Measurements from ENCODE around the gene ZNF792. TPM values are rescaled to one million over a fixed set of nuclear protein-coding genes. Genes with fewer than 3 reads are reported as not detected.
A peak's percentile ranks its signal among the peaks of the same experiment; 100 is the strongest.
"Not testable (repeated sequence)": the region's sequence is repeated elsewhere in the genome, so short reads cannot be mapped to it uniquely, and the experiment has no call there.

The ZNF792 gene
- total RNA-seq, 3 donors from 2014 or later (not counting 1 experiment from before 2014, with no cell fraction given), result 11.9 to 19.6 (median 16.2) TPM

DNA sequence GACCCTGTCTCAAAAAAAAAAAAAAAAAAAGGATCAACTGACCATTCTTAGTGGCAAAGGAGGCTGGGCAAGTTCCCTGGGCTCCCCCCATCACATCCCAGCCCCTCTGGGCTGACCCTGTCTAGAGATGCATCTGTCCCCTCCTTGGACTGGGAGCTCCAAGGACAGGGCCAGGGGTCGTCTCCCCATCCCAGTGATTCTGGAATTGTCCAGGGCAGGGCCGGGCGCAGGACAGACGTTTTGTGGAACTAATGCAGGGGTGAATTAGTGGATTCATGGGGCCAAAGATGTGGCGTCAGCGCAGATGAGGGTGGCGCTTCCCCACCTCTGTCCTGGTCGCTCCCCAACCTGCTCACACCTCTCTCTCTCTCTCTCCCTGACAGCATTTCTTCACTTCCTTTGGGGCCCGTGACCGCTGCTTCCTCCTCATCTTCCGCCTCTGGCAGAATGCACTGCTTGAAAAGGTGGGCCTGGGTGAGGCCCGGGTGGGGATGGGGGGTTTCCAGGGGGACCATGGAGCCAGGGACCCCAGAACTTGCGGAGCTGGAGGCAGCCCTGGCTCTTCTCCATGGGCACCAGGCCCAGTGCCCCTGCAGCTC is 47.2 kb upstream of the ZNF792 start:
- Mint-ChIP-seq H3K36me3 (no peaks in the 10 kb centered on the region), H3K27ac (peak overlapping the region; percentile 86 to 98)
- DNase-seq, result peak; percentile 35 to 72

DNA sequence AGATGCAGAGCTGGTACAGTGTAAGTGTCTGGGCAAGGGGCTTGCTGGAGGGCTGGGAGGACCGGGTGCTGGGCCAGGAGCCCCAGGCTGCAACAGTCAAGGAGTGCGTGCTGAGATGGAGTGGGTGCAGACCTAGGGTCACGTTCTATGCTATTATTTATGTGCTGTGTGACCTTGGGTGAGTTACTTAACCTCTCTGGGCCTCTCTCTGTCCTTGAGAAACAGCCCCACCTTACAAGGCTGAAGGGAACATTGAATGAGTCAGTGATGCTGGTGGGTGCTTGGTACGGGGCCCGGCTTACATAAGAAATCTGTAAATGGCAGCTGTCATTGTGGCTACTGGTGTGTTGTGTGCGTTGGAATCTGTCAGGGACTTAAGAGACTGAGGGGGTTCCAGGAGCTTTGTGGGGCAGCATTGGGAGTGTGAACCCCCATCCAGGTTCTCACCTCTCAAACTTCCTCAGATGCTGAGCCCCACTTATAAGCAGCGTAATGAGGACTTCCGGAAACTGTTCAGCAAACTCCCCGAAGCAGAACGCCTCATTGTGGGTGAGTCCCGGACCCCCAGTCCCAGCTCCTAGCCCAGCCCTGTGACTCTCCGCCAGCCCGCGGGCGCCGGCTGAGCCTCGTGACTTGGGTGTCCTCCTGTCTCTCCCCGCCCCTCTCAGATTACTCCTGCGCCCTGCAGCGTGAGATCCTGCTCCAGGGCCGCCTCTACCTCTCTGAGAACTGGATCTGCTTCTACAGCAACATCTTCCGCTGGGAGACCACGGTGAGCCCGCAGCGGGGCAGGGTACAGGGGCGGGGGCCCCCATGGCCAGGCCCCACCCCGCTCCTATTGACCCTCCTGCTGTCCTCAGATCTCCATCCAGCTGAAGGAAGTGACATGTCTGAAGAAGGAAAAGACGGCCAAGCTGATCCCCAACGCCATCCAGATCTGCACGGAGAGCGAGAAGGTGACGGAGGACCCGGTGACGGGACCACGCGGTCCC is 45.7 kb upstream of the ZNF792 start:
- TF ChIP-seq, protein P1, sequence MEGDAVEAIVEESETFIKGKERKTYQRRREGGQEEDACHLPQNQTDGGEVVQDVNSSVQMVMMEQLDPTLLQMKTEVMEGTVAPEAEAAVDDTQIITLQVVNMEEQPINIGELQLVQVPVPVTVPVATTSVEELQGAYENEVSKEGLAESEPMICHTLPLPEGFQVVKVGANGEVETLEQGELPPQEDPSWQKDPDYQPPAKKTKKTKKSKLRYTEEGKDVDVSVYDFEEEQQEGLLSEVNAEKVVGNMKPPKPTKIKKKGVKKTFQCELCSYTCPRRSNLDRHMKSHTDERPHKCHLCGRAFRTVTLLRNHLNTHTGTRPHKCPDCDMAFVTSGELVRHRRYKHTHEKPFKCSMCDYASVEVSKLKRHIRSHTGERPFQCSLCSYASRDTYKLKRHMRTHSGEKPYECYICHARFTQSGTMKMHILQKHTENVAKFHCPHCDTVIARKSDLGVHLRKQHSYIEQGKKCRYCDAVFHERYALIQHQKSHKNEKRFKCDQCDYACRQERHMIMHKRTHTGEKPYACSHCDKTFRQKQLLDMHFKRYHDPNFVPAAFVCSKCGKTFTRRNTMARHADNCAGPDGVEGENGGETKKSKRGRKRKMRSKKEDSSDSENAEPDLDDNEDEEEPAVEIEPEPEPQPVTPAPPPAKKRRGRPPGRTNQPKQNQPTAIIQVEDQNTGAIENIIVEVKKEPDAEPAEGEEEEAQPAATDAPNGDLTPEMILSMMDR (IDR thresholded peaks at IDR 0.05), result no peak
- Mint-ChIP-seq H3K36me3 (no peaks in the 10 kb centered on the region), H3K27ac (peak overlapping the region in 1 of 2 donors; percentile 98), H3K27me3 (ENCODE audit: low read depth in 2 of 2) (no peaks in the 10 kb centered on the region), H3K9me3 (no peaks in the 10 kb centered on the region), H3K4me3 (peak overlapping the region; percentile 35), H3K4me1 (peaks cover 43 to 57% of the 10 kb centered on the region in 2 donors)
- no peaks in the 10 kb centered on the region for H3K27me3 ChIP-seq (ENCODE audit: control insufficient read depth, insufficient read depth, low read length)
- no peaks in the 10 kb centered on the region for H3K9me3 ChIP-seq (ENCODE audit: control insufficient read depth, insufficient read depth, low read length)
- H3K4me3 ChIP-seq (ENCODE audit: low read length), result no peak overlapping the region
- ATAC-seq, result no peak
- H3K27ac ChIP-seq (ENCODE audit: low read length), result no peak overlapping the region
- 97% methylated on average over 36 of the region's 36 CpGs for WGBS (ENCODE audit: insufficient coverage)
- no peak for DNase-seq
- peaks cover 53% of the 10 kb centered on the region for H3K4me1 ChIP-seq (ENCODE audit: control insufficient read depth, insufficient read depth, low read length)
- peaks cover 24% of the 10 kb centered on the region for H3K36me3 ChIP-seq (ENCODE audit: control insufficient read depth, insufficient read depth, low read length)
- intact Hi-C loops (cut with micrococcal nuclease), result loop anchor here (5.0 kb wide), 1 partner anchor 203 kb away; no protein-coding TSS in a partner anchor

More for the DNA sequence above, 47.2 kb upstream of the ZNF792 start:
- H3K27me3 Mint-ChIP-seq (ENCODE audit: low read depth in 2 of 2), result no peaks in the 10 kb centered on the region
- ATAC-seq, result peak; percentile 6 to 48 (median 12)
- Histone ChIP-seq H3K4me1 (ENCODE audit: control insufficient read depth, insufficient read depth, low read length) (peaks cover 67% of the 10 kb centered on the region), H3K36me3 (ENCODE audit: control insufficient read depth, insufficient read depth, low read length) (peaks cover 32% of the 10 kb centered on the region), H3K9me3 (ENCODE audit: control insufficient read depth, insufficient read depth, low read length) (no peaks in the 10 kb centered on the region), H3K4me3 (ENCODE audit: low read length) (no peak overlapping the region), H3K27ac (ENCODE audit: low read length) (peak overlapping the region; percentile 67), H3K27me3 (ENCODE audit: control insufficient read depth, insufficient read depth, low read length) (no peaks in the 10 kb centered on the region)
- no peaks in the 10 kb centered on the region for H3K9me3 Mint-ChIP-seq
- intact Hi-C loops (cut with micrococcal nuclease), result loop anchor here (5.0 kb wide), 1 partner anchor 201 kb away; no protein-coding TSS in a partner anchor
- WGBS (ENCODE audit: insufficient coverage), result 52% methylated on average over 13 of the region's 13 CpGs
- peaks cover 46 to 65% of the 10 kb centered on the region in 2 donors for H3K4me1 Mint-ChIP-seq
- TF ChIP-seq, protein P1 (IDR thresholded peaks at IDR 0.05), result no peak
- peak overlapping the region; percentile 74 for H3K4me3 Mint-ChIP-seq

DNA sequence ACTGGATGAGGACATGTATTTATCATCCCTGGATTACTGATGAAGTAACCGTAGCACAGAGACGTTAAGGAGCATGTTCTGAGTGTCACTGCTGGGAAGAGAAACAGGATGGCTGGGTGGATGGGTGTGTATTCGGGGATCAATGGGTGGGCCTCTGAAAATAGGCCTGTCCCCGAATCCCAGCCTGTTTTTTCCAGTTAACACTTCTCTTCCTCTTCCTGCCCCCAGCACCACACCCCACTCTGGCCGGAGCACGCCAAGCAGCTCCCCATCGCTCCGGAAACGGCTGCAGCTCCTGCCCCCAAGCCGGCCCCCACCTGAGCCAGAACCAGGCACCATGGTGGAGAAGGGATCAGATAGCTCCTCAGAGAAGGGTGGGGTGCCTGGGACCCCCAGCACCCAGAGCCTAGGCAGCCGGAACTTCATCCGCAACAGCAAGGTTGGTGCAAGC is 44.9 kb upstream of the ZNF792 start:
- 97% methylated on average over 12 of the region's 12 CpGs for WGBS (ENCODE audit: insufficient coverage)
- Mint-ChIP-seq H3K36me3 (no peaks in the 10 kb centered on the region), H3K4me3 (no peak overlapping the region), H3K27ac (no peak overlapping the region), H3K4me1 (peaks cover 35 to 55% of the 10 kb centered on the region in 2 donors), H3K9me3 (no peaks in the 10 kb centered on the region), H3K27me3 (ENCODE audit: low read depth in 2 of 2) (no peaks in the 10 kb centered on the region)
- DNase-seq (no peak), ATAC-seq (no peak)
- Histone ChIP-seq H3K36me3 (ENCODE audit: control insufficient read depth, insufficient read depth, low read length) (peaks cover 24% of the 10 kb centered on the region), H3K4me1 (ENCODE audit: control insufficient read depth, insufficient read depth, low read length) (peaks cover 53% of the 10 kb centered on the region), H3K27ac (ENCODE audit: low read length) (no peak overlapping the region), H3K9me3 (ENCODE audit: control insufficient read depth, insufficient read depth, low read length) (no peaks in the 10 kb centered on the region), H3K4me3 (ENCODE audit: low read length) (no peak overlapping the region), H3K27me3 (ENCODE audit: control insufficient read depth, insufficient read depth, low read length) (no peaks in the 10 kb centered on the region)
- TF ChIP-seq, protein P1 (IDR thresholded peaks at IDR 0.05), result no peak
- intact Hi-C loops (cut with micrococcal nuclease), result no loop called here

DNA sequence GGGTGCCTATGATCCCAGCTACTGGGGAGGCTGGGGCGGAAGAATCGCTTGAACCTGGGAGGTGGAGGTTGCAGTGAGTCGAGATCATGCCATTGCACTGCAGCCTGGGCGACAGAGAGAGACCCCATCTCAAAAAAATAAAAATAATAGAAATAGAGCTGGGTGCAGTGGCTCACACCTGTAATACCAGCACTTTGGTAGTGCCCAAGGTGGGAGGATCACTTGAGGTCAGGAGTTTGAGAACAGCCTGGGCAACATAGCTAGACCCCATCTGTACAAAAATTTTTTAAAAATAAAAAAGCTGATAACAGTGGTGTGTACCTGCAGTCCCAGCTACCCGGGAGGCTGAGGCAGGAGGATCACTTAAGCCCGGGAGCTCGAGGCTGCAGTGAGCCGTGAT is 43.4 kb upstream of the ZNF792 start:
- H3K9me3 Mint-ChIP-seq; DNase-seq; H3K27me3 ChIP-seq (ENCODE audit: control insufficient read depth, insufficient read depth, low read length); H3K9me3 ChIP-seq (ENCODE audit: control insufficient read depth, insufficient read depth, low read length); H3K4me3 ChIP-seq (ENCODE audit: low read length); H3K27ac ChIP-seq (ENCODE audit: low read length); H3K4me3 Mint-ChIP-seq; H3K36me3 Mint-ChIP-seq; intact Hi-C loops (cut with micrococcal nuclease); ATAC-seq; H3K27me3 Mint-ChIP-seq (ENCODE audit: low read depth in 2 of 2): not testable (repeated sequence)
- H3K4me1 Mint-ChIP-seq, result peaks cover 35 to 55% of the 10 kb centered on the region in 2 donors
- H3K4me1 ChIP-seq (ENCODE audit: control insufficient read depth, insufficient read depth, low read length), result peaks cover 53% of the 10 kb centered on the region
- H3K36me3 ChIP-seq (ENCODE audit: control insufficient read depth, insufficient read depth, low read length), result peaks cover 26% of the 10 kb centered on the region
- H3K27ac Mint-ChIP-seq, result peak overlapping the region in 1 of 2 donors; percentile 73
- WGBS (ENCODE audit: insufficient coverage), result 97% methylated on average over 8 of the region's 8 CpGs
